GM19324 (cell line): Measurements from ENCODE around the gene CLEC4M.
"Not testable (repeated sequence)": the region's sequence is repeated elsewhere in the genome, so short reads cannot be mapped to it uniquely, and the experiment has no call there.

Experiments used
- ATAC-seq: cut with Tn5 transposase; IDR thresholded peaks from one replicate; pipeline ENCODE4 v1.9.1; 2021; ENCODE audit warnings: mild to moderate bottlenecking, moderate library complexity; ENCODE audit not compliant: unreplicated experiment, low FRiP score

The CLEC4M gene

GRCh38 chr19:7769171-7769570 lies 6.1 kb downstream of the CLEC4M start:
- ATAC-seq: no peak

GRCh38 chr19:7771072-7771471 lies 8.0 kb downstream of the CLEC4M start:
- no peak for ATAC-seq

GRCh38 chr19:7772752-7773291 lies 9.8 kb downstream of the CLEC4M start:
- no peak for ATAC-seq

GRCh38 chr19:7773841-7774240 lies 10.8 kb downstream of the CLEC4M start:
- no peak for ATAC-seq

GRCh38 chr19:7775761-7776160 lies 12.7 kb downstream of the CLEC4M start:
- ATAC-seq: no peak

- ATAC-seq: no peak
Measured at GRCh38 chr19:7778081-7778480, 15.0 kb downstream of the CLEC4M start.

- ATAC-seq: no peak
Measured at GRCh38 chr19:7779631-7780486, 16.8 kb downstream of the CLEC4M start.

- ATAC-seq: no peak
Measured at GRCh38 chr19:7781157-7781556, 18.1 kb downstream of the CLEC4M start.

GRCh38 chr19:7783991-7784423 lies 21.0 kb downstream of the CLEC4M start:
- no peak for ATAC-seq

GRCh38 chr19:7784856-7785255 lies 21.8 kb downstream of the CLEC4M start:
- ATAC-seq: no peak

GRCh38 chr19:7787141-7787540 lies 24.1 kb downstream of the CLEC4M start:
- ATAC-seq: no peak

- no peak for ATAC-seq
Measured at GRCh38 chr19:7787602-7788177, 24.6 kb downstream of the CLEC4M start.

- no peak for ATAC-seq
Measured at GRCh38 chr19:7788178-7788932, 25.3 kb downstream of the CLEC4M start.

GRCh38 chr19:7788933-7789323 lies 25.9 kb downstream of the CLEC4M start:
- no peak for ATAC-seq

GRCh38 chr19:7789447-7789846 lies 26.4 kb downstream of the CLEC4M start:
- no peak for ATAC-seq

GRCh38 chr19:7790416-7790815 lies 27.4 kb downstream of the CLEC4M start:
- ATAC-seq: no peak

GRCh38 chr19:7792281-7792680 lies 29.2 kb downstream of the CLEC4M start:
- no peak for ATAC-seq

GRCh38 chr19:7792701-7793100 lies 29.7 kb downstream of the CLEC4M start:
- ATAC-seq: not testable (repeated sequence)

- no peak for ATAC-seq
Measured at GRCh38 chr19:7793493-7793892, 30.4 kb downstream of the CLEC4M start.

- no peak for ATAC-seq
Measured at GRCh38 chr19:7795555-7796161, 32.6 kb downstream of the CLEC4M start.
